SJSA1 (cell line): ENCODE results near the gene DHRS2. TPM values are rescaled to one million over a fixed set of nuclear protein-coding genes. Genes with fewer than 3 reads are reported as not detected.

Experiments
- DNase-seq, 2 experiments: peaks; one replicate each; pipeline ENCODE4 v3.0.0-alpha.2; 2015 to 2020; ENCODE audit warnings: low spot score in 2 of 2, low read depth in 1 of 2
- H3K27ac ChIP-seq: fragments of 250-450 bp; sonication (Bioruptor Pico); 2 replicates; pipeline ENCODE4 v1.5.1; 2020; ENCODE audit warnings: mild to moderate bottlenecking, moderate library complexity
- H3K27me3 ChIP-seq: fragments of 250-450 bp; sonication (Bioruptor Pico); replicated peaks from 2 replicates; pipeline ENCODE4 v1.5.1; 2020; ENCODE audit warnings: mild to moderate bottlenecking, moderate library complexity
- H3K36me3 ChIP-seq: fragments of 250-450 bp; sonication (Bioruptor Pico); 2 replicates; pipeline ENCODE4 v1.5.1; 2020; ENCODE audit warnings: mild to moderate bottlenecking
- H3K4me1 ChIP-seq: fragments of 250-450 bp; sonication (Bioruptor Pico); replicated peaks from 2 replicates; pipeline ENCODE4 v1.6.1; 2021; ENCODE audit warnings: mild to moderate bottlenecking
- H3K4me3 ChIP-seq: fragments of 250-450 bp; sonication (Bioruptor Pico); 2 replicates; pipeline ENCODE4 v1.5.1; 2020; ENCODE audit warnings: mild to moderate bottlenecking
- H3K9me3 ChIP-seq: fragments of 250-450 bp; sonication (Bioruptor Pico); replicated peaks from 2 replicates; pipeline ENCODE4 v1.5.1; 2020; ENCODE audit warnings: mild to moderate bottlenecking
- total RNA-seq: library from RNA; depleted of rRNA; stranded (reverse); fragments of >200 nt; shearing (Covaris generic); gene quantifications from 2 replicates; pipeline ENCODE4 v1.2.3, GENCODE V29; 2014

DHRS2 gene
- total RNA-seq, 1 experiment from 2014 or later = 0.21 TPM

DNA sequence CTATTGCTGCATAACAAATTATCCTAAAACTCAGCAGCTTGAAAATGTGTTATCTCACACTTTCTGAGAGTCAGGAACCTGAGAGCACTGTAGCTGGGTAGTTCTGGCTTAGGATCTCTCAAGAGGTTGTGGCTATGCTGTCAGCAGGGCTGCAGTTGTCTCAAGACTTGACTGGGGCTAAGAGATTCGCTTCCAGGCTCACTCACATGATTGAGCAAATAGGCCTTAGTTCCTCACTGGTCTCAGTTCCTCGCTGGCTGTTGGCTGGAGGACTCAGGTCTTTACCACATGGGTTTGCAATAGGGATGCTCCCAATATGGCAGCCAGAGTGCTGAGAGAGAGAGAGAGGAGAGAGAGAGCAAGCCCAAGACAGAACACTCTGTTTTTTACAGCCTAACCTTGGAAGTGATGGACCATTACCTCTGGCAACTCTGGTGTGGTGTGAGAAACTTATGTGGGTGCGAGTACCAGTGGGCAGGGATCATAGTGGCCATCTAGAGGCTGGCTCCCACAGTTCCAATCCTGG is 15.9 kb upstream of the DHRS2 start:
- DNase-seq = no peak
- Histone ChIP-seq H3K4me1 (no peaks in the 10 kb centered on the region), H3K27me3 (no peaks in the 10 kb centered on the region), H3K4me3 (no peak overlapping the region), H3K9me3 (peaks cover 2% of the 10 kb centered on the region; the same call in 1 of the 2 replicates), H3K27ac (no peak overlapping the region), H3K36me3 (no peaks in the 10 kb centered on the region)

DNA sequence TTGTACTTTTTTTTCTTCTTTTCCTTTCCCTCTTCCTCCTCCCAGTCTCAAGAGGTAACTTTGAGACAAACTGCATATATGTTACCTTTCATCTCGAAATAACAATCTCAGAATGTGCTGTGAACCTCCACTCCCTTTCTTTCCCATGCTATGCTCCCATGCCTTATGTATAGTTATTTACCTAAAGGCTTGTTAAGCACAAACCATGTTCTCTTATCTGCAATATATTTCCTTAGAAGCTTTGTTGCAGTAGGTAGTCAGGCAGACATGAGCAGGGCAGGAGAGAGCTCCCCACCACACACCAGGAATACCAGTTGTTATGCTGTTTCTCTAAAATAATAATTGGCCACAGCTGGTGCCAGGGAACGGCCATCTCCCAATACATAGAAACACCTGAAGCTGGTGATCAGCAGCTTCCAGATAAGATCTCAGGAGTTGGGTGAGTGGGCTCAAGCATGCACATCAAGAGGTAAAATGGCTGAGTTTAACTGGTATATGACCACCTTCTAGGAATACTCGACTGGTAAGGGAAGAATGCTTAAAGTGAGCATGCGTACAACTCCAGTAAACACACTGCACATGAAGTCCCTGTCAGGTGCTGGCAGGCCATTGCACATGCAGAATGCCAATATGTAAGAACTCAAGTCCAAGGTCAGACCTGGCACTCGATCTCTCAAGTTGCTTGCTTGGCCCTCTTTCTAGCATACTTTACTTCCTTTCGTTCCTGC is 14.8 kb upstream of the DHRS2 start:
- DNase-seq = no peak
- Histone ChIP-seq H3K36me3 (no peaks in the 10 kb centered on the region), H3K9me3 (peaks cover 2% of the 10 kb centered on the region; the same call in 1 of the 2 replicates), H3K4me3 (no peak overlapping the region), H3K27me3 (no peaks in the 10 kb centered on the region), H3K27ac (no peak overlapping the region), H3K4me1 (no peaks in the 10 kb centered on the region)

DNA sequence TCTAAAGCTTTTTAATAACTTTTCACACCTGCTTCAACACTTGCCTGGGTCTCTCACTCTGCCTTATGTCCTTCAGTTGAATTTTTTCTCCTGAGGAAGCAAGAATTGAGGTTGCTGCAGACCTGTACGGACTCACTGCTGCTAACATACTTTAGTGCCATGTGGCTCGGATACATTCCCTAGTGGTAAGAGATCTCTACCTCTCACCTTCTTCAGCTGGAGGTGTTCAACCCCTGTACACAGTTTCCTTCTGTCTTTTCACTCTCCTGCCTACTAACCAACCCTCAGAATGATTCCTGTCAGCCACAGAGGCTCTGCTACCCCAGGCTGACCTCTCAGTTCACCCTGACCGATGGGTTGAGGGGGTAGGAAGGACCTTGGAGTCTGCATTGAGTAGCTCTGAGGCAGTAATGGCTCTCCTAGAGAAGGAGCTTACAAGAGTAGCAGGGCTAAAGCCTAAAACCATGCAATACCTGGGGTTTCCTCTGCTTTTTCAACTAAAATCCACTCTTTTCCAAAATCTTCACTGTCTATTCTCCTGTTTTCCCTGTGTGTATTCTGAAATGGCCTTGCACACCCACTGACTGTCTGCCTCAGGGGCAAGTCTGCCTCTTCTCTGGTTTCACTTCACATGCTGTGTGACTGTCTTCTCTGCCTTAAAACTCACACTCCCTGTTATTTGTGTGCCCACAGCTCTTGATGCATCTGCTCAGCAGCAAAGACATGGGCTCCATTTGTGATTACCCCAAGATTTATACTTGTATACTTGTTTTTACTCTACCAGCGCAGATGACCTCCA is 14.0 kb upstream of the DHRS2 start:
- DNase-seq = no peak
- Histone ChIP-seq H3K27ac (no peak overlapping the region), H3K36me3 (no peaks in the 10 kb centered on the region), H3K27me3 (no peaks in the 10 kb centered on the region), H3K4me3 (no peak overlapping the region), H3K4me1 (no peaks in the 10 kb centered on the region), H3K9me3 (peaks cover 2% of the 10 kb centered on the region; the same call in 1 of the 2 replicates)

DNA sequence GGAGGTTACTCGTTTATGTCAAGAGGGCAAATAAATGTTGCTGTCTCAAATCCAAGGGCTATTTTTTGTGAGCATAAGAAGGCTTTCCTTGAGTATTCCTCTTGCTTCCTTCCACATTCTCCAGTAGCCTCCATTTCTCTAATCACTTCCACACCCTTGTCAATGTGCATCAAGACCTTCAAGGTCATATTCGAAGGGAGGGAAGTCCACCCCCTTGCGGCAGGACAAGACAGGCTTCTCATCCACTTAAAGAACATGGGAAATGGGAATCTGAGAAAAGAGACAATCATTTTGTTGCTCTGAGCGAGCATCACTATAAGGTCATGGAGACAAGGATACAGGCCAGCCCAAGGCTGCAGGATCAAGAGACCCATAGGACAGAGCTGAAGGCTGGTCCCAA is 13.2 kb upstream of the DHRS2 start:
- H3K27ac ChIP-seq = no peak overlapping the region
- peaks cover 2% of the 10 kb centered on the region; the same call in 1 of the 2 replicates for H3K9me3 ChIP-seq
- H3K4me3 ChIP-seq = no peak overlapping the region
- H3K27me3 ChIP-seq = no peaks in the 10 kb centered on the region
- no peaks in the 10 kb centered on the region for H3K36me3 ChIP-seq
- H3K4me1 ChIP-seq = no peaks in the 10 kb centered on the region
- no peak for DNase-seq

DNA sequence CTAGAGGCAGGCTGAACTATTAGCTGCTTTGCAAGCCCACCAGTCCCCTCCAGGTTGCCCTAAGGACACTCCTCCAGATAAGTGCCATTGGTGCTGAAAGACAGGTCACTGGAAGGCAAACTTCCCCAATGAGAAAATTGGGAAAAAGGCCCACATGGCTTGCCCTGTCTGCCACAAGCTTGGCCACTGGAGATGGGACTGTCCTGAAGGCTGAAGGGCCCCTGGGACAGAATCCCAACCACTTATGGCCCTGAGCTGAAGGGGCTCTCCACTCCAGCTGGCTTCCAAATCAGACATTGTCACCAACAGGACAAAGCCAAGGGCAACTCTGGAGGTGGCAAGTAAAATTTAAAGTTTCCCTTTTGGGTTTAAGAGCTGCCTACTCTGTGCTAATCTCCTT is 12.2 kb upstream of the DHRS2 start:
- Histone ChIP-seq H3K36me3 (no peaks in the 10 kb centered on the region), H3K4me1 (no peaks in the 10 kb centered on the region), H3K9me3 (peaks cover 2% of the 10 kb centered on the region; the same call in 1 of the 2 replicates), H3K27me3 (no peaks in the 10 kb centered on the region), H3K4me3 (no peak overlapping the region), H3K27ac (no peak overlapping the region)
- no peak for DNase-seq

DNA sequence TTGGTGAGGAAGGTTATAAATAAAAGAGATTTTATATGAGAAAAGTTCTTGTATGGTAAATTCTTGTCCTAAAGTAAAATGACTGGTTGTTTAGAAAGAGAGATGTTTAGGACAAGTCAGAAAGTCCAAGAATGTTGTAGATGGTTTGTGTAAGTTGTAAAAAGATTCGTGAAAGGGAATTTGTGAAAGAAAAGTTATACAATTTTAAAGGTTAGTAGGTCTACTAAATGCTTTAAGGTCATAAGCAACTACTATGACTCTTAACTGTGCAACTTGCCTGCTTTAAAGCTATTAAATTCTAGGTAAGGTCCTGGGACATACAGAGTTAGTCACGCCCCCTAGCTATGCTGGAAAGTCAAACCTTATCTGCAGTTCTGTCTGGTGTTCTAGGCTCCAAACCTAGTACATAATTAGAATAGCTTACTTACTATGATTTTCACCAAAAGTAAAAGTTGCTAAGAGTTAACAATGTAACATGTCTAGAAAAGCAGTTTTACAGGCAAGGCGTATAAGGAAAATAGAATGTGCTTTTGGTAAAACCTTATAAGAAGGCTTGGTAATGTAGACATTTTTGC is 11.2 kb upstream of the DHRS2 start:
- no peak for DNase-seq
- Histone ChIP-seq H3K4me3 (no peak overlapping the region), H3K4me1 (no peaks in the 10 kb centered on the region), H3K36me3 (no peaks in the 10 kb centered on the region), H3K27ac (no peak overlapping the region), H3K27me3 (no peaks in the 10 kb centered on the region), H3K9me3 (peaks cover 2% of the 10 kb centered on the region; the same call in 1 of the 2 replicates)

DNA sequence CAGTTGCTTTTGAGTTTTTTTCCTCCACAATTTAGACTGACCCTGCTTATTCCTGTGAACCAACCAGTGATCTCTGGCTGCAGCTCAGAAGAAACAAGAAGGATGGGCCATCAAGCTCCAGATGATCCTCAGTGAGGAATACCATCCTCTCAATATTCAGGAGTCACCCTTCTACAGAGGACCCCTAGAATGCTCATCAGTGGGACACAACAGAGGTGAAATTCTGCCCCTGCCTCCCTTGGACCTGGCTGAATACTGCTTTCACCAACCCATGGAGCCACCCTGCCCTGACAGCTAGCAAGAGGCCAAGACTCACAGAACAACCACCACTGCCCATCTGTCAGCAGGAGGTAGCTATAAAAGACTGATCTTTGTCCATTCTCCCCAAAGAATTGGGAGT is 9.2 kb upstream of the DHRS2 start:
- no peak for DNase-seq

DNA sequence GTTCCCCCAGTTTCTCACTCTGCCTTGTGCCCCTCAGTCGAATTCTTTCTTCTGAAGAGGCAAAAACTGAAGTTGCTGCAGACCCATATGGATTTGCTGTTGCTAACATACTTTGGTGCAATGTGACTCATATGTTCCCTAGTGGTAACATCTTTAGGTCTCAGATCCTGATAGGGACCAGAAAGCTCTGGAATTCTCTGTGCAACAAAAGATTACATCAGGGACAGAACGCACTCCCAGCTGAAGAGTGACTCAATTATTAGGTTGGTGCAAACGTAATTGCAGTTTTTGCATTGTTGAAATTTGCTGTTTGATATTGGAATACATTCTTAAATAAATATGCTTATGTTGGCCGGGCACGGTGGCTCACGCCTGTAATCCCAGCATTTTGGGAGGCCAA is 8.2 kb upstream of the DHRS2 start:
- Histone ChIP-seq H3K27ac (no peak overlapping the region), H3K4me3 (no peak overlapping the region), H3K4me1 (no peaks in the 10 kb centered on the region), H3K27me3 (no peaks in the 10 kb centered on the region), H3K36me3 (no peaks in the 10 kb centered on the region), H3K9me3 (peaks cover 2% of the 10 kb centered on the region; the same call in 1 of the 2 replicates)
- no peak for DNase-seq

More for the DNA sequence above, 9.2 kb upstream of the DHRS2 start:
- Histone ChIP-seq H3K4me3 (no peak overlapping the region), H3K27me3 (no peaks in the 10 kb centered on the region), H3K4me1 (no peaks in the 10 kb centered on the region), H3K36me3 (no peaks in the 10 kb centered on the region), H3K9me3 (peaks cover 2% of the 10 kb centered on the region; the same call in 1 of the 2 replicates), H3K27ac (no peak overlapping the region)

DNA sequence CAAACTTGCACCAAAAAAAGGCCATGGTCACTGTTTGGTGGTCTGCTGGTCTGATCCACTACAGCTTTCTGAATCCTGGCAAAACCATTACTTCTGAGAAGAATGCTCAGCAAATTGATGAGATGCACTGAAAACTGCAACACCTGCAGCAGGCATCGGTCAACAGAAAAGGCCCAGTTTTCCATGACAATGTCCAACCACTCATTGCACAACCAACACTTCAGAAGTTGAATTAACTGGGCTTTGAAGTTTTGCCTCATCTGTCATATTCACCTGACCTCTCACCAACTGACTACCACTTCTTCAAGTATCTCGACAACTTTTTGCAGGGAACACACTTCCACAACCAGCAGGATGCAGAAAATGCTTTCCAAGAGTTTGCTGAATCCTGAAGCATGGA is 7.0 kb upstream of the DHRS2 start:
- Histone ChIP-seq H3K4me1 (no peaks in the 10 kb centered on the region), H3K27me3 (no peaks in the 10 kb centered on the region), H3K9me3 (peaks cover 2% of the 10 kb centered on the region; the same call in 1 of the 2 replicates), H3K27ac (no peak overlapping the region), H3K36me3 (no peaks in the 10 kb centered on the region), H3K4me3 (no peak overlapping the region)
- DNase-seq = no peak

DNA sequence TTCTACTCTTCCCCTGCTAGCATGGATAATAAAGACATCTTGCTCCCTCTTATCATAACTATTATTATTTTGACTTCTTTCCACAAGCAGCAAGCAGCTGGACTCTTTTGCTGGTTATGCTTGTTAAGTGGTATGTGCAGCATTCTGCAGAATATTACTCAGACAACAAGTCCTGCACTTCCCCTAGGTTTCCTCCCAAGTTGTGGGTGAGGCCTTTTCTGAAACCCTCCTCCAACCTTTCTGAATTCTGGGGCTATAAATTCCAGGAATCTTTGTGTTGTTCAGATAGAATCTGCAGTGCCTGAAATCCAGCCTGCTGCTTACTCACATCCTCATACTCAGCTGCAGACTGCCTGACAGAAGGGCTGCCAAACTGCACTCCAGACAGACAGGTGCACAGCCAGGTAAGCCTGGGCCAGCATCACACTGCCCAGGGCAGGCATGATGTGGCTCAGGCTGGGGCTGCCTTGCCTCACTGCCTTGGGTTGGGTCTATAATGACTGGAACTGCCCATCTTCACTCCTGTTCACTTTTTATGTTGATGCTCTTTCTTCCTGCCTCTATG is 6.2 kb upstream of the DHRS2 start:
- no peak overlapping the region for H3K27ac ChIP-seq
- no peaks in the 10 kb centered on the region for H3K4me1 ChIP-seq
- no peaks in the 10 kb centered on the region for H3K27me3 ChIP-seq
- no peak overlapping the region for H3K4me3 ChIP-seq
- no peaks in the 10 kb centered on the region for H3K36me3 ChIP-seq
- no peak for DNase-seq
- H3K9me3 ChIP-seq = peaks cover 2% of the 10 kb centered on the region; the same call in 1 of the 2 replicates

DNA sequence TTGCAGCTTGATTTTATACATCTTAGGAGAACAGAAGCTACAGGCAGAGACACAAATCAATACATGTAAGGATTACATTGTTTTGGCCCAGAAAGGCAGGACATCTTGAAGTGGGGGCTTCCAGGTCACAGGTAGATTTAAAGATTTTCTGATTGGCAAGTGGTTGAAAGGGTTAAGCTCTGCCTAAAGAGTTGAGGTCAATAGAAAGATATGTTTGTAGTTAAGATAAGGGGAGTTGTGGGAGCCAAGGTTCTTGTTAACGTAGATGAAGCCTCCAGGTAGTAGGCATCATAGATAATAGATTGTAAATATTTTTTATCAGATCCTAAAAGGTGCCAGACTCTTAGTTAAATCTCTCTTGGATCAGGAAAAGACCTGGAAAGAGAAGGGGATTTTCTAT is 5.5 kb upstream of the DHRS2 start:
- DNase-seq = no peak
- Histone ChIP-seq H3K27me3 (no peaks in the 10 kb centered on the region), H3K4me1 (no peaks in the 10 kb centered on the region), H3K9me3 (no peaks in the 10 kb centered on the region), H3K4me3 (no peak overlapping the region), H3K36me3 (no peaks in the 10 kb centered on the region), H3K27ac (no peak overlapping the region)

DNA sequence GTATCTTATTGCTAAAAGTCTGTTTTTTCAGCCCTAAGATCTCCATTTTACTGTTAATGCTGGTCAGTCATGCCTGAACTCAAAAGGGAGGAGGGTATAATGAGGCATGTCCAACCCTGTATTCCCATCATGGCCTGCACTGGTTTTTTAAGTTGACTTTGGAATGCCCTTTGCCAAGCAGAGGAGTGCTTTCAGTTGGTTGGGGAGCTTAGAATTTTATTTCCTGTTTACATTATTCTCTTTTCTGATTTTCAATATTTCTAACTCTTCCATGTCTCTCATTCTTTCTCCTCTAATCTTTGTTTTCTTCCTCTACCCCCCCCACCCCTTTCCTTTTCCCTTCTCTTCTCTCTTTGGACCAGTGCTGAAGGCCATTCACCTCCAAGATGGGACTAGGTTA is 4.9 kb upstream of the DHRS2 start:
- no peak for DNase-seq
- H3K4me1 ChIP-seq = no peaks in the 10 kb centered on the region
- H3K27ac ChIP-seq = no peak overlapping the region
- no peaks in the 10 kb centered on the region for H3K9me3 ChIP-seq
- H3K4me3 ChIP-seq = no peak overlapping the region
- H3K27me3 ChIP-seq = no peaks in the 10 kb centered on the region
- no peaks in the 10 kb centered on the region for H3K36me3 ChIP-seq

DNA sequence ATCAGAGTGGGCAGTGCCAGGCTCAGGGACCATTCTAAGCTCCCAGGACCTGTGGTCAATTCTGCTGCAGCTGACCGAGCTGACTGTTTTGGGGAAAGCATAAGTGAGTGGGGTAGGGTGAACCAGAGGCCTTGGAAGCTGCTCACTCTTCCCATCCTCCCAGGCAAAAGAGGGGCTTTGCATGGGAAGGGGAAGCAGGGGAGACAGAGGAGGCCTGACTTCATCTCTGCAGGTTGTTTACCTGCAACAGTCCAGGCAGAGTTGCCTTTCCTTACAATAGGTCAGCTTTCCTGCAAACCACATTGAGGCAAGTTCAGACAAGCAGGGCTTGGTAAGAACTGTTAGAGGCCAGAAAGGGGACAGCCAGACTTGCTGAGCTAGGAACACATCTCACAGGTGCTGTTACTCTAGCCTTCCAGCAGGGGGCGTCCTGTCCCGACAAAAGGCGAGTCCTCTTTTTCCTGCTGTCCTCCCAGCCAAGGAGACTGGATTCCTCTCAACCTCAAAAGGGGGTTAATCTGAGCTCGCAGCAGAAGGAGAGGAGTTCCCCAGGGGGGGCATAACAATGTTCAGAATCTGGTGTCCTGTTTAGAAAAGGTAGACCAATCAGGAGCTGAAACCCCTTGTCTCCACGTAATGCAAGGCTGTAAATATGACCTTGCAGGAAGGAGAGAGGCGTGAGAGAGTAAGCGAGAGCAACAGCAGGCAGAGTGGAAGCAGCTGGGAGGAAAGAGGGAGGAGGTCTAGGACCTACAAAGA is 4.3 kb upstream of the DHRS2 start:
- peak; percentile 15 to 51 for DNase-seq
- H3K4me3 ChIP-seq = no peak overlapping the region
- H3K4me1 ChIP-seq = no peaks in the 10 kb centered on the region

More for the DNA sequence above, 4.3 kb upstream of the DHRS2 start:
- Histone ChIP-seq H3K27me3 (no peaks in the 10 kb centered on the region), H3K9me3 (no peaks in the 10 kb centered on the region), H3K27ac (no peak overlapping the region), H3K36me3 (no peaks in the 10 kb centered on the region)
